Measurements from ENCODE around the gene SMIM36. TPM values are rescaled to one million over a fixed set of nuclear protein-coding genes. Genes with fewer than 3 reads are reported as not detected.
"Not testable (repeated sequence)": the region's sequence is repeated elsewhere in the genome, so short reads cannot be mapped to it uniquely, and the experiment has no call there.

SMIM36 gene
- total RNA-seq, 2 experiments from 2014 or later = not detected

DNA sequence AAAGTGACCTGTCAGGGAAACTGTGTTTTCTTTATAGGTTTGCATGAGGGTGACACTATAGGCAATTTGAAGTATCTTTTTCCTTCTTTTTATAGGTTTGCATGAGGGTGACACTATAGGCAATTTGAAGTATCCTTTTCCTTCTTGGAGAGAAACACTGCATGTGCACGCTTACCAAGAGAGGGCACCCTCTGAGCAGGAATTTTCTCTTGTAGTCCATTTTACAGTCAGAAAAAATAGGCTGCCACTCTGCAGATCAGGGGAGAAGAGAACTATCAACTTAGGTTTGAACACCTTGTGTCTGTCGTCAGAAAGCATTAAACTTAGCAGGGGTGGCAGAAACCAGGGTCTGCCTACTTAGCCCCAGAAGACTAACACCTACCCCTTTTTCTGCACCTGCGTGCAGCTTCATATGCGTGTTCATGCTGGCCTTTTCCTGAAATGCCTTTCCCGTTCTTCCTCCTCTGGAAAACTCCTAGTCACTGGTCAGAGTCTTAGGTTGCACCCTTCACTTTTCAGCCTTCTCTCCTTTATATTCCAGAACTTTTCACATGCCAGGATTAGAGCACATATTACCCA, 16.4 kb upstream of the SMIM36 start:
- DNase-seq = peak; percentile 17
- Mint-ChIP-seq H3K27ac (no peak overlapping the region), H3K9me3 (no peaks in the 10 kb centered on the region), H3K27me3 (peaks cover 3% of the 10 kb centered on the region), H3K4me3 (no peak overlapping the region), H3K4me1 (peaks cover 8% of the 10 kb centered on the region), H3K36me3 (ENCODE audit: low read depth) (no peaks in the 10 kb centered on the region)
- POLR2A ChIA-PET = no interaction called here
- CTCF ChIA-PET = no interaction called here

DNA sequence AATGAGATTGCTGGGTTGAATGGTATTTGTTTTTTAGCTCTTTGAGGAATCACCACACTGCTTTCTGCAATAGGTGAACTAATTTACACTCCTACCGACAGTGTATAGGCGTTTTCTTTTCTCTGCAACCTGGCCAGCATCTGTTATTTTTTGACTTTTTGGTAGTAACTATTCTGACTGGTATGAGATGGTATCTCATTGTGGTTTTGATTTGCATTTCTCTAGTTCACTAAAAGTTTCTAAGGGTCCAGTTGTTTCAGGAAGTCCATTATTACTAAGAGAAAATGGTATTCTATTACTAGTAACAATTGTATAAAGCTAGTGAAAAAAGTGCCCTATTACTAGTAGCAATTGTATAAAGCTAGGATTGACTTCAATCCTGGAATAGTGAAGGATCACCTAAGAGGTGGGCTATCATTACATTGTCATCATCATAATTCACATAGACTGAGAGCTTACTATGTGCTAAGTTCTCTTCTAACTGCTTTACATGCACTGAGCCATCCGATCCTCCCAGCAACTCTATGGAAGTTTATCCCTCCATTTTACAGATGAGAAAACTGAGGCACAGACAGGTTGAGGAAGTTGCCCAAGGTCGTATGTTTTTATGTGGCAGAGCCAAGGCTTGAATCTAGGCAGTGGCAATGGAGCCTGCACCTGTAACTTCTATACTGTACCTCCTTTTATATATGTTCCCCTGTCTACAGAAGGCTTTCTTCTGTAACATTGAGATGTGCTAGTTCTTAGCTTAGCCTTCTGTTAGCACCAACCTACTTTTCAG, 13.4 kb upstream of the SMIM36 start:
- peaks cover 8% of the 10 kb centered on the region for H3K4me1 Mint-ChIP-seq
- no peak for DNase-seq
- no peak overlapping the region for H3K4me3 Mint-ChIP-seq
- peaks cover 7% of the 10 kb centered on the region for H3K27me3 Mint-ChIP-seq
- no peaks in the 10 kb centered on the region for H3K36me3 Mint-ChIP-seq (ENCODE audit: low read depth)
- ChIA-PET POLR2A (interaction anchor here (0.7 kb wide), 1 partner anchor 11 kb away, joined by 4 read pairs; no protein-coding TSS in a partner anchor), CTCF (interaction anchor here (1.6 kb wide), 1 partner anchor 226 kb away, joined by 3 read pairs; the partner anchor contains the start of gene PCTP)
- H3K9me3 Mint-ChIP-seq = no peaks in the 10 kb centered on the region
- H3K27ac Mint-ChIP-seq = no peak overlapping the region

DNA sequence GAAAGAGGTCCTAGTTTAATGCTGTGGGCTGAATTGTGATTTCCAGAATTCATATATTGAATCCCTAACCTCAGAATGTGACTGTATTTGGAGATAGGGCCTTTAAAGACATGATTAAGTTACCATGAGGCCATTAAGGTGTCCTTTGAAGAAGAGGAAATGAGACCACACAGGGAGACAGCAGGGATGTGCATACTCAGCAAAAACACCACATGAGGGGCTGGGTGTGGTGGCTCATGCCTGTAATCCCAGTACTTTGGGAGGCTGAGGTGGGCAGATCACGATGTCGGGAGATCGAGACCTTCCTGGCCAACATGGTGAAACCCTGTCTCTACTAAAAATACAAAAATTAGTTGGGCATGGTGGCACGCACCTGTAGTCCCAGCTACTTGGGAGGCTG, 11.8 kb upstream of the SMIM36 start:
- H3K4me1 Mint-ChIP-seq; DNase-seq; POLR2A ChIA-PET; H3K27ac Mint-ChIP-seq; H3K36me3 Mint-ChIP-seq (ENCODE audit: low read depth); H3K27me3 Mint-ChIP-seq; H3K9me3 Mint-ChIP-seq; H3K4me3 Mint-ChIP-seq: not testable (repeated sequence)
- CTCF ChIA-PET = interaction anchor here (1.3 to 1.6 kb wide), 2 partner anchors 9 to 228 kb away, joined by 3 to 4 read pairs; partner anchors contain the start of gene PCTP

DNA sequence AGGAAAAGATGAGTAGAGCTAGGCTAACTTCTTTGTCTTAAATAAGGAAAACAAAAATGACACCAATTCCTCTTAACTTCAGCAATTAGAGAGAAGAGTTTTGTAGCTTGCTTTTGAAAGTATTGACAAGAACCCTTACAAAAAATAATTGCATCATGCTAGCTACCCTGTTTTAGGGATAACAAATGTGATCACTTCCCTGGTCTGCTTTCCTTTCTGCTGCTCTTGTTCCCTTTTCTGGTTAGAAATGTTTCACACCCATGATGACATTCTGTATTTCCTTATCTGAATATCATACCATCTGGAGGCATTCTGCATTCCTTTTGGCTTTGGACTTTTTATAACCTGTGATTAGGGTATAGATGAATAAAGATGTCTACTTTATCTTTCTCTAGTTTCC, 9.9 kb upstream of the SMIM36 start:
- DNase-seq = no peak
- Mint-ChIP-seq H3K9me3 (no peaks in the 10 kb centered on the region), H3K4me3 (no peak overlapping the region), H3K36me3 (ENCODE audit: low read depth) (no peaks in the 10 kb centered on the region), H3K27ac (no peak overlapping the region), H3K4me1 (peaks cover 8% of the 10 kb centered on the region), H3K27me3 (peaks cover 10% of the 10 kb centered on the region)
- POLR2A ChIA-PET = no interaction called here
- CTCF ChIA-PET = interaction anchor here (0.5 kb wide), 1 partner anchor 45 kb away, joined by 4 read pairs; no protein-coding TSS in a partner anchor

DNA sequence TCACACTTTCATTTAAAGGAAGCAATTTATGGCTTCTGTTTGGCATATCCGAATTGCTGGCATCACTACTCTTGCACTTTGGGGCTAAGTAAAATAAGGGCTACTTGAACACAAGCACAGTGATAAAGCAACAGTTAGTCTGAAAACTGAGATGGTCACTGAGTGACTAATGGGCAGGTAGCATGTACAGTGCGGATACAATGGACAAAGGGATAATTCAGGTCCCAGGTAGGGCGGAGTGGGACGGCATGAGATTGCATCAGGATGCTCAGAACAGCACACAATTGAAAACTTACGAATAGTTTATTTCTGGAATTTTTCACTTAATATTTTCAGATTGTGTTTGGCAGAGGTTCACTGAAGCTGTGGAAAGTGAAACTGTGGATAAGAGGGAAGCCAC, 9.2 kb upstream of the SMIM36 start:
- H3K9me3 Mint-ChIP-seq = no peaks in the 10 kb centered on the region
- POLR2A ChIA-PET = no interaction called here
- no peak for DNase-seq

DNA sequence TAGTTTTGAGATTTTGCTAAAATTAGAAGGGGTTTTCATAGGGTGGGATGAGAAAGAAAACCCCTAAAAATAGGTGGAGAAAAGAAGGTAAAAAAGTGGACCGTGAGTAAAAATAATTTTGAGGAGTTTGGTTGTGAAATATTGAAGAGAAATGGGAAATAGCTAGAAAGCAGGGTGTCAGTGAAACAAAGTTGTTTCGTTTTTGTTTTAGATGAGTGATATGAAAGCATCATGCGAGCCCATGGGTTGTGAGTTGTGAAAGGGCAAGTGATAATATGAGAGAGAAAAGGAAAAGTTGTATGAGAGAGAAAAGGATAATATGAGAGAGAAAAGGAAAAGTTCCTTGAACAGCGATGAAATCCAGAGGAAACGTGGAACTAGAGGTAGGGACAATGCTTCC, 7.3 kb upstream of the SMIM36 start:
- Mint-ChIP-seq H3K27ac (no peak overlapping the region), H3K4me3 (no peak overlapping the region), H3K36me3 (ENCODE audit: low read depth) (no peaks in the 10 kb centered on the region), H3K27me3 (peaks cover 15% of the 10 kb centered on the region), H3K4me1 (peaks cover 5% of the 10 kb centered on the region), H3K9me3 (no peaks in the 10 kb centered on the region)
- ChIA-PET POLR2A (no interaction called here), CTCF (no interaction called here)
- no peak for DNase-seq

More for the DNA sequence above, 9.2 kb upstream of the SMIM36 start:
- CTCF ChIA-PET = interaction anchor here (0.5 kb wide), 1 partner anchor 44 kb away, joined by 4 read pairs; no protein-coding TSS in a partner anchor
- Mint-ChIP-seq H3K4me1 (peaks cover 8% of the 10 kb centered on the region), H3K27ac (no peak overlapping the region), H3K36me3 (ENCODE audit: low read depth) (no peaks in the 10 kb centered on the region), H3K4me3 (no peak overlapping the region), H3K27me3 (peaks cover 13% of the 10 kb centered on the region)

DNA sequence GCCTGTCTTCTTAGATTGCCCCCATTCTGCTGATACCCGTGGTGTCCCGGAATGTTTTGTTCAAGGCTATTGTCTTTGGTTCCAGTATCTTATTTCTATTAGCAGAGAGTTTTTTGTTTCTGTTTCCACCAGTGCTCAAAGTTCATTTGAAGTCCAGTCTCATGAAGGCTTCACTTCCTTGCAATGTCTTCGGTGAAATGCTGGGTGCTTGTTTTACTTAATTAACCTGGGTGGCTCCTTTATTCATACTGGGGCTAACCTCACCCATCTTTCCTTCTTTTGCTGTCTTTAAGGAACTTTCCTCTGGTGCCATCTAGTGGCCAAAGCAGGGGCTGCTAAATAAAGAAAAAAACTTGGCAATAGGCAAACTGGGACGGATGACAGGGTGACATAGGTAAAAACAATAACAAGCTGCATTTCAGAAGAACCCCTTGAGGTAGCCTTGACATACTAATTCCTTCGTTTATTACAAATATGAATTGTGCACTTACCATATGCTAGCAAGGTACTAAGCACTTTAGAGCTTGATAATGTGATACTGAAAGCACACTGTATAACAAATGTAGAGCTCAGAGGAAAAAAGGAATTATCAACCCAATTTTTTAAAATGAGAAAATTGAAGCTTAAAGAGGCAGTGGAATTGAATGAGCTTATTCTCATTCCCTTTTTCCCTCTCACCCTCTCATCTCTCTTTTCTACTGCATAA, 2.8 kb upstream of the SMIM36 start:
- ChIA-PET CTCF (interaction anchor here (0.6 to 1.0 kb wide), 4 partner anchors 9 to 242 kb away, joined by 3 to 4 read pairs (median 4); partner anchors contain the start of gene PCTP), POLR2A (interaction anchor here (0.6 kb wide), 1 partner anchor 11 kb away, joined by 4 read pairs; no protein-coding TSS in a partner anchor)
- no peaks in the 10 kb centered on the region for H3K36me3 Mint-ChIP-seq (ENCODE audit: low read depth)
- peak; percentile 77 for DNase-seq
- H3K4me1 Mint-ChIP-seq = peaks cover 13% of the 10 kb centered on the region
- peaks cover 9% of the 10 kb centered on the region for H3K27me3 Mint-ChIP-seq
- H3K27ac Mint-ChIP-seq = no peak overlapping the region
- no peaks in the 10 kb centered on the region for H3K9me3 Mint-ChIP-seq
- H3K4me3 Mint-ChIP-seq = no peak overlapping the region

DNA sequence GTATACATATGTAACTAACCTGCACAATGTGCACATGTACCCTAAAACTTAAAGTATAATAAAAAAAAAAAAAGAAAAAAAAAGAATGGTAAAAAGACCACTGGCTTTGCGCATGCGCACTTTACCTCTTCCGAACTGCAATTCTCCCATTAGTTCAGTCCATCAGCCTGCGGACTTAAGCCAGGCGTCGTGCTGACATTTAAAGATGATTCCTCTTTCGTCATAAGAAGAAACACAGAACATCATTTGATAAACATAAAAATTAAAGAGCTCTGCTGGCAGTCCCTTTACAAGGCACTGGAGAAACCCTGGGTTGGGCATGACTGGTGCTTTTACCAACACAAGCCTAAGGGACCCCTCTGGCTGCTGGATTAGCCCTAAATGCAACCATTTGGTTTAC, 3.6 kb downstream of the SMIM36 start:
- H3K27ac Mint-ChIP-seq; H3K36me3 Mint-ChIP-seq (ENCODE audit: low read depth); H3K4me1 Mint-ChIP-seq; H3K9me3 Mint-ChIP-seq; H3K27me3 Mint-ChIP-seq; H3K4me3 Mint-ChIP-seq; POLR2A ChIA-PET; DNase-seq: not testable (repeated sequence)
- CTCF ChIA-PET = interaction anchor here (0.7 kb wide), 1 partner anchor 780 kb away, joined by 3 read pairs; no protein-coding TSS in a partner anchor

DNA sequence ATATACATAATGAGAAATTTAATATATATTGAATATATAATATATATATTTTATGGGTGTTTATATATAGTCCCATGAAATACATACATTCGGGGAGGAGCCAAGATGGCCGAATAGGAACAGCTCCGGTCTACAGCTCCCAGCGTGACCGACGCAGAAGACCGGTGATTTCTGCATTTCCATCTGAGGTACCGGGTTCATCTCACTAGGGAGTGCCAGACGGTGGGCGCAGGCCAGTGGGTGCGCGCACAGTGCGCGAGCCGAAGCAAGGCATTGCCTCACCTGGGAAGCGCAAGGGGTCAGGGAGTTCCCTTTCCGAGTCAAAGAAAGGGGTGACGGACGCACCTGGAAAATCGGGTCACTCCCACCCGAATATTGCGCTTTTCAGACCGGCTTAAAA, 9.6 kb downstream of the SMIM36 start:
- H3K4me1 Mint-ChIP-seq; H3K4me3 Mint-ChIP-seq; CTCF ChIA-PET; H3K9me3 Mint-ChIP-seq; H3K27me3 Mint-ChIP-seq; DNase-seq; H3K36me3 Mint-ChIP-seq (ENCODE audit: low read depth); H3K27ac Mint-ChIP-seq; POLR2A ChIA-PET: not testable (repeated sequence)

DNA sequence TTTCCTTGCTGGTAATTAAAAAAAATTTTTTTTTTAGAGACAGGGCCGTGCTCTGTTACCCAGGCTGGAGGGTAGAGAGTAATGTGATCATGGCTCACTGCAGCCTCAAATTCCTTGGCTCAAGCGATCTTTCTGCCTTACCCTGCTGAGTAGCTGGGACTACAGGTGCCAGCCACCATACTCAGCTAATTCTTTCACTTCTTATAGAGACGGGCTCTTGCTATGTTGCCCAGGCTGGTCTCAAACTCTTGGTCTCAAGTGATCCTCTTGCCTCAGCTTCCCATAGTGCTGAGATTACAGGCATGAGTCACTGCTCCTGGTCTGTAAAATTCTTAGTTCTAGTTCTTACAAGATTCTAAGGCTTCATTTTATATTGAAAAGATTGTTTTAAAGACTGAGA, 11.1 kb downstream of the SMIM36 start:
- Mint-ChIP-seq H3K9me3 (no peaks in the 10 kb centered on the region), H3K27me3 (peaks cover 7% of the 10 kb centered on the region), H3K4me1 (no peaks in the 10 kb centered on the region), H3K27ac (no peak overlapping the region), H3K4me3 (no peak overlapping the region), H3K36me3 (ENCODE audit: low read depth) (no peaks in the 10 kb centered on the region)
- ChIA-PET CTCF (no interaction called here), POLR2A (no interaction called here)
- no peak for DNase-seq

DNA sequence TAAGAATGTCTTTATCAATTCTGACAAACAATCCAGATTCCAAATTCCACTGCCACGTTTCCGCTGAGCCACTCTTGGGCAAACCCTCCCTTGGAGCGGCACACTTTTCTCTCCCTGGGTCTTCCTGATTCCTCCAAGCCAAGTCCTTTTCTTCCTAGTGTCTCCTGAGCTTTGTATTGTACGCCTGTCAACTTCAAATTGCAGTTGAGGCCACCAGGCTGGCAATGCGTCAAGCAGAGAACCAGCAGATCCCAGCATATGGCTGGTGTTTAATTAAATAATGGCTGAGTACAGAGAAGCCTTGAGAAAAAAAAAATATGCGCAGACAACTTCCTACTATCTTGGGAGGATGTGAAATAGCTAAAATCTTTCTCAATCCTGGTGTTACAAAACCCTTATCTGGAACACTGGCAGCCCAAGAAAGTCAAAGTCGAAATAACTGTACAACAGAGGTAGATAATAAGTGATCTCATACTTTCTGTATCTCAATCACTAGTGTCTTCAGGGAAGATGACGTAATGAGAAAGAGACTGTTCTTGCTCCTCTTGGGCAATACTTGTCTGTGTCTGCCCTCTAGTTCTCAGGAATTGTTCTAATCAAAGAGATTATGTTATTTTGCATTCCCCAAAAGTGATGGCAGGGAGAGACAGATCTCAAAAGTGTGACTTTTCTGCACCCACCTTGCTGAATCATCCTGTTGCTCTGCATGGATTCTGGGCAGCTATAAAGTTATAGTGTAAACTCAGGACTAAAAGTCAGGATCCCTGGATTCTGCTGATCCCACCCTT, 15.0 kb downstream of the SMIM36 start:
- POLR2A ChIA-PET = no interaction called here
- peaks cover 25% of the 10 kb centered on the region for H3K27me3 Mint-ChIP-seq
- no peak for DNase-seq

DNA sequence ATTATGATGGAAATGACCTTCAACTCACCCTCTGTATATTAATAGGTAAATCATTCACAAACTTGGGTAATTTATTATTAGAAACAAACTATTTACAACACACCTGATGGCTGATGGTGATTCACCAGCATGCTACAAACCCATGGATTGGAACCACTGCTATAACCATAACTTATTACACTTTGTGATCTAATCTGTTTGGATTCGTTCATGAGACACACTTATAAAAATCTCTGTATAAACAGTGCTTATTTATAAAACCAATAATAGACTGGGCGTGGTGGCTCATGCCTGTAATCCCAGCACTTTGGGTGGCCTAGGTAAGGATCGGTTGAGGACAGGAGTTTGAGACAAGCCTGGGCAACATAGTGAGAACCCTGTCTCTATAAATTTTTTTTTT, 16.0 kb downstream of the SMIM36 start:
- peaks cover 25% of the 10 kb centered on the region for H3K27me3 Mint-ChIP-seq
- no peak overlapping the region for H3K4me3 Mint-ChIP-seq
- ChIA-PET POLR2A (no interaction called here), CTCF (no interaction called here)
- no peak overlapping the region for H3K27ac Mint-ChIP-seq
- H3K9me3 Mint-ChIP-seq = no peaks in the 10 kb centered on the region
- H3K4me1 Mint-ChIP-seq = no peaks in the 10 kb centered on the region
- H3K36me3 Mint-ChIP-seq (ENCODE audit: low read depth) = no peaks in the 10 kb centered on the region
- DNase-seq = no peak

More for the DNA sequence above, 15.0 kb downstream of the SMIM36 start:
- Mint-ChIP-seq H3K9me3 (no peaks in the 10 kb centered on the region), H3K36me3 (ENCODE audit: low read depth) (no peaks in the 10 kb centered on the region), H3K4me1 (no peaks in the 10 kb centered on the region), H3K27ac (no peak overlapping the region), H3K4me3 (no peak overlapping the region)
- CTCF ChIA-PET = no interaction called here

All from activated CD4-positive, alpha-beta T cell treated with anti-CD3 and anti-CD28 coated beads, Interleukin-2, amount 10 ng/mL, durations not matched to agents 7 days and 5 days (primary cell).